AG08395 (cell line): ENCODE data around the gene SNAPC2.

Experiments used
- DNase-seq: peaks from one replicate; pipeline ENCODE4 v3.0.0; 2012; ENCODE audit warnings: mixed read lengths, low spot score

The SNAPC2 gene, protein sequence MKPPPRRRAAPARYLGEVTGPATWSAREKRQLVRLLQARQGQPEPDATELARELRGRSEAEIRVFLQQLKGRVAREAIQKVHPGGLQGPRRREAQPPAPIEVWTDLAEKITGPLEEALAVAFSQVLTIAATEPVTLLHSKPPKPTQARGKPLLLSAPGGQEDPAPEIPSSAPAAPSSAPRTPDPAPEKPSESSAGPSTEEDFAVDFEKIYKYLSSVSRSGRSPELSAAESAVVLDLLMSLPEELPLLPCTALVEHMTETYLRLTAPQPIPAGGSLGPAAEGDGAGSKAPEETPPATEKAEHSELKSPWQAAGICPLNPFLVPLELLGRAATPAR

DNA sequence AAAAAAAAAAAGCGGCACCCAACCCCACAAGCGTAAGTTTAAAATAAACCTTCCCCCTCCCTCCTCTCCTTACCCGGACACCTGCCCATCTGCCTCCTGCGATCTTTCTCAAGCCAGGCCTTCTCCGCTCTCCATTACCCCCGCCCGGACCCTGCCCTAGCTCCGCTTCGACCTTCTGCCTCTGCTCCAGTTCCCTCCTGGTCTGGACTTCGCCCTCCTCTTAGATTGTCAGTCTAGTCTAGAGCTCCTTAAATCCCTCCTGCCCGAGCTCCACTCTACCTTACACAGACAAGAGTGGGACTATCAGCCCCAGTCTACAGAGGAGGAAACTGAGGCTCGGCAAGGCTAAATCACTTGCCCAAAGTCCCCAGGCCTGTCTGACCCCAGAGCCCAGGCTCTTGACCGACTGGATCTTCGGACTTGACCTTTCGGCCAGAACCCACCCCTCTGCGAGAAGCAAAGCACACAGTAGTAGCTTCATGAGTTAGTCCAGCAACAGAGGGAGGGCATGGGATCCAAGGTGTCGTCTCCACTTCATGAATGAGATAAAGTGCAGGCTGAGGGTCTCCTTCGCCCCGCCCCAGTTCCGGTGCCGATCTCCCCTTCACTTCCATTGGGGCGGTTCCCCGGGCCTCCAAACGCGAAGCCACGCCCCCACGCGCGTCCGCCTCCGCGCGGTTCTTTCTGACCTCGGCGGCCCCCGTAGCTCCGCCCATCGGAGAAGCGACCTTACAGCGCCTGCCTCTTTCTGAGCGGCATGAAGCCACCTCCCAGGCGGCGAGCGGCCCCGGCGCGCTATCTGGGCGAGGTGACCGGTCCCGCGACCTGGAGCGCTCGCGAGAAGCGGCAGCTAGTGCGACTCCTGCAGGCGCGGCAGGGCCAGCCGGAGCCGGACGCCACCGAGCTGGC lies at the start of gene SNAPC2:
Gene SNAPC2 (plus strand): TSS at position 729 of the 909 bp plus-strand sequence. CDS start 29 bp downstream, at position 758.
- DNase-seq, result peak; percentile 94

DNA sequence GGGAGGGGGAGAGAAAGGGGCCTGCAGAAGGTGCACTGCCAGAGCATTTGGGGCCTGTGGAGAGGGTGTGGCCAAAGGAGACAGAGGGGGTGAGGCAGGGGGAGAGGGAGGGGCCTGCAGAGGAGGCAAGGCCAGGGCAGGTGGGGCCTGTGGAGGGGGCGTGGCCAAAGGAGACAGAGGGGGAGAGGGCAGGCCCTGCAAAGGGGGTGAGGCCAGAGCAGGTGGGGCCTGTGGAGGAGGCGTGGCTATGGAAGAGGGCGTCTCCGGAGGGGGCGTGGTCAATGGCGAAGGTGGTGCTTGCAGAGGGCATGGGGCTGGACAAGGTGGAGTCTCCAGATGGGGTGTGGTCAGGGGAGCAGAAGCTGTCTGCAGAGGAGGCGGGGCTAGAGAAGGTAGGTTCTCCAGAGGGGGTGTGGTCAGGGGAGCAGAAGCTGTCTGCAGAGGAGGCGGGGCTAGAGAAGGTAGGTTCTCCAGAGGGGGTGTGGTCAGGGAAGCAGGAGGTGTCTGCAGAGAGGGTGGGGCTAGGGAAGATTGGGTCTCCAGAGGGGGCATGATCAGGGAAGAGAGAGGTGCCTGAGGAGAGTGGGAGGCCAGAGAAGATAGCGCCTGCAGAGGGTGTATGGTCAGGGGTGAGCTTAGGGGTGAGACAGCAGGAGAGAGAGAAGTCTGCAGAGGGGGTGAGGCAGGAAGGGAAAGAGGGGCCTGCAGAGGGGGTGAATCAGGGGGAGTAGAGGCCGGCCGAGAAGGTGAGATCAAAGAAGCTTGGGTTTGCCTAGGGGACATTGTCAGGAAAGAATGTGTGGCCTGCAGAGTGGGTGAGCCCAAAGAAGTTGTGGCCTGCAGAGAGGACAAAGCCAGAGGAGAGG lies 49.3 kb upstream of the SNAPC2 start:
- DNase-seq, result no peak

DNA sequence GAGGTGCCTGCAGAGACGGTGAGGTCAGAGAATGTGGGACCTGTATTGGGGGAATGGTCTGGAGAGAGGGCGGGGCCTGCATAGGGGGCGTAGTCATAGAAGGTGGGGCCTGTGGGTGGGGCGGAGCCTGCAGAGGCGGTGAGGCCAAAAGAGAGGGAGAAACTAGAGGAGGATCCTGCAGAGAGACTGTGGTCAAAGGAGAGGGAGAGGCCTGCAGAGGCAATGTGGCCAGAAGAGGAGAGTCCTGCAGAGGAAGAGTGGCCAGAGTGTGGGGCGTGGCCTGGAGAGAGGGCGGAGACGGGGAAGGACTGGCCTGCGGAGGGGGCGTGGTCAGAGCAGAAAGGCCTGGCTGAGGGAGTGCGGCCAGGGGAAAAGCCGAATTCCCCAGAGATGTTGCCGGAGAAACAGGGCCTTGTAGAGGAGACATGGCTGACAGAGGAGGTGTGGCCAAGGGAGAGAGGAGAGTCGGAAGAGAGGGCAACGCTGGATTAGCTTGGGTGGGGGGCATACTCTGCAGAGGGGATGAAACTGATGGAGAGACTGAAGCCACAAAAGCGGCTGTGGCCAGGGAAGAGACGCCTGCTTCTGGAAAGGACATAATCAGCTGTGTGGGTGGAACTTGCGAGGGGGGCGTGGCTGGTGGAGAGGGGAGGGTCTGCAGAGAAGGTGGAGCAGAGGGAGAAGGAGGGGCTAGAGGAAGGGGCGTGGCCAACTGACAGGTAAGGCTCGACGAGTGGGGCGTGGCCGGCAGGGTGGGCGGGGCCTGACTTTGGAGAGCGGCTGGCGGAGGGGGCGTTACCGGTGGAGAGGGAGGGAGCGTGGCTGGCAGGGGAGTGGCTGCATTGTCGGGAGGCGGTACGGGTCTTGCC lies 48.5 kb upstream of the SNAPC2 start:
- DNase-seq, result peak; percentile 95

DNA sequence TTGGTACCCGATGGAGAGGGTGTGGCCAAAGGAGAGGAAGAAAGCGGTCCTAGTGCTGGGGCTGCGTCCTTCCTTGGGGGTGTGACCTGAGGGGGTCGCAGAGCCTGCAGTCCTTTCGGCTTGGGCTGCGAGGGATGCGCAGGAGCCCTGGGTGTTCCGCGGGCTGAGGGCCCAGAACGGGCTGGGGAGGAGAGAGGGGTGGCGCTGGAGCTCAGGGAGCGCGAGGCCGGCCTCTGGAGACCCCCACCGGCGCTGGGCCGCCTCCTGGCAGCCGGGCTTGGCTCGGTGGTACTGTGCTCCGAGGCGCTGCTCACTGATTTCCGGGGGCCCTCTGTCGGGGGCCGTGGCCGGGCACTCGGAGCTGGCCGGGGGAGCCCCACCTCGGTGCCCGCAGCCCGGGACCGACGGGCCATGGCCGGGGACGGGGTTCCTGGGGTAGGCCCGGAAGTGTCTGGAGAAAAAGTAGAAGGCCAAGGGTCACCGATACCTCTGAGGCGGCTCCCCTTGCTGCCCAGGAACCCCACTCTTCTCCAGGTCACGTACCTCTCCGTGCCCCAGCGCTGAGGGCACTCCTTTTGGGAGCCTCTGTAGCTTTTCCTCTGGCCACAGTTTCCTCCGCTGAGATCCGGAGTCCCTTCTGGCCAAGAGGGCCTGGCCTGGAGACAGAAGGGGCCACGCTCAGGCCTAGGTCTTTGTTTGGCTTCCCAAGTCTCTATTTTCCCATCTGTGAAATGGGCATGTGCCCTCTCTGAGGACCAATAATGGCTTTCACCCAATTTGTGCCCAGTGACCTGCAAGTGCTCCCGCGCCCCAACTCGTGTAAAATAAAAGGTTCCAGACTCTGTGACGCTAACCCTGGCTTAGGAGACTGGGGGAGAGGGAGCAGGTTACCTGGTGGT lies 47.6 kb upstream of the SNAPC2 start:
- DNase-seq, result no peak

DNA sequence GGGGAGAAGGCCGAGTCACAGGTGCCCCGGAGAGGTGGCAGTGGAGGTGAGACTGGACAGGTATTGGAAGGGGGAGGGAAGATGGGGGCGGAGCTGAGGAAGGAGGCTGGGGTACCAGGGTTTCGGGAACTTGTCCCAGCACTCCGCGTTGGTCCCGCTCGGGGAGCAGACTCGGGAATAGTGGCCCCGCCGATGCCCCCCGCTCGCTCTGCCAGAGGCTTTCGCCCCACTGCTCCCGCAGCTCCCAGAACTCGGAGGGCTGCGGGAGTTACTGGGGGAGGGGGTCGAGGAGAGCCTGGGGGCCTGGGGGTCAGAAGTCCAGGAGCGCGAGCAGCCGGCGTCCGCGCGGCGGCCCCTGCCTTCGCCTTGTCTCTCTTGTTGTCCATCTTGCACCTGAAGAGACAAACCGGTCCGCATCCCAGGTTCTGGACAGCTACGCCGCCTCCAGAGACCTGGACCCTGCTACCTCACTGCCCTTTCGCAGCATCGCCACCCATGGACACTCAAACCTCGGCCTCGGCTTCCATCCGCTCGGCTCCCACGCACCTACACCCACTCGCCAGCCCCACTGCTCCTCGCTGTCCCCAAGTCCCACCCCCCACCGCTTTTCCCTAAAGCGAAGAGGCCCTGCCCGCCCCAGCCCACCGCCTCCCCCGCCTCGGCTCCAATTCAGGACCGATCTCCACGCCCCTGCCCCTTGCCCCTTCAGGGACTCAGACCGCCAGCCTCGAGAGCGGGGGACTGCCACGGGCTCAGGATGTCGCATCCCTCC lies 46.6 kb upstream of the SNAPC2 start:
- no peak for DNase-seq

DNA sequence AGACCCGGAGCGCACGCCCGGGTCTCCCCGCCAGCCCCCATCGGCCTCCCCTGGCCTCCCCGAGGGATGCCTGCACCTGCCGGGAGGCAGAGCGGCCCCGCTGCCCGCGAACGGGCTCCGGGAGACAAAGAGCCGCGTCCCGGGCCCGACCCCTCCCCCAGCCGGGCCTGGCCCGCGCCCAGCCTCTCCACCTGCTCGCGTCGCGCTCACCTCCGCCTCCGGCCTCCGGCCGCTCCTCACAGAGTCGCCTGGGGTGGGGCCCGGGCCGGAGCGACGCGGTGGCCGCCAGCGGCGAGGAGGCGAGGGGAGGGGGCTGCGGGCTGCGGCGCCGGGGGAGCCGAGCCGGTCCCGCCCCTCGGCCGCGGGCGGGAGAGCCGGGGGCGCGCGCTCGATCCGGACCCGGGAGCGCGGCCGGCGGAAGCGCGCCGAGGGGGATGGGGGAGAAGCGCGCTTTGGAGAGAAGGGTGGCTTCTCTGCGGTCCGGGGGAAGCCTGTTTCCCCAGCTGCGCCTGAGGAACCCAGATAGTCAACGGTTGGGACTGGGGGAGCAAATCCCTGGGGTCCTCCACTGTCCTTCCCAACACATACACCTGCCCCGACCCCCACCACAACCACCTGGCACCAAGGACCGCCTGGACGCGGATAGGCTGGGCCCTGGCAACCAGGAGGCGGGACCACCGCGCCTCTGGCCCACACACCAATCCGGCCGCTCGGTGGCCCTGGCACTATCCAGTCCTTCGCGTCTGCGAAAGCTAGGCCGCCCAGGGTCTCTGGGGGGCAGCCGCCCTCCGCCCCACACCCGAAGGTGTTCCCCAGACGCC lies 45.9 kb upstream of the SNAPC2 start, which contains the start of gene PRR36:
Gene PRR36 (minus strand): TSS at position 315 of the 821 bp plus-strand sequence. CDS start 701 bp downstream, outside the sequence.
- peak; percentile 38 for DNase-seq

DNA sequence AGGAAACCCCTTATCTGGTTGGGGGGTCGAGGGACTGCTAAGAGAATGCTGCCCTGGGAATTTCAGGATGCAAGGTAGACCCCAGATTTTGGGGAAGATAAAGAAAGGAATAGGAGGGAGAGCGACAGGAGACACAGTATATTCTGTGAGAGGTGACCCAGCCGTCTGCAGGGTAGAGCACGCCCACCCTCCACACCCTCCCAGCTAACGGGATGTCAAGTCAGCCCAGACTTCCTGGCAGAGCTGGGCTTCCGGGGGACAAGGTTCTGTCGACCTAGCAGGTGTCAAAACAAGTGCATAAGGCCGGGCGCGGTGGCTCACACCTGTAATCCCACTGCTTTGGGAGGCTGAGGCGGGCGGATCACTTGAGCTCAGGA lies 45.3 kb upstream of the SNAPC2 start:
- DNase-seq, result no peak

DNA sequence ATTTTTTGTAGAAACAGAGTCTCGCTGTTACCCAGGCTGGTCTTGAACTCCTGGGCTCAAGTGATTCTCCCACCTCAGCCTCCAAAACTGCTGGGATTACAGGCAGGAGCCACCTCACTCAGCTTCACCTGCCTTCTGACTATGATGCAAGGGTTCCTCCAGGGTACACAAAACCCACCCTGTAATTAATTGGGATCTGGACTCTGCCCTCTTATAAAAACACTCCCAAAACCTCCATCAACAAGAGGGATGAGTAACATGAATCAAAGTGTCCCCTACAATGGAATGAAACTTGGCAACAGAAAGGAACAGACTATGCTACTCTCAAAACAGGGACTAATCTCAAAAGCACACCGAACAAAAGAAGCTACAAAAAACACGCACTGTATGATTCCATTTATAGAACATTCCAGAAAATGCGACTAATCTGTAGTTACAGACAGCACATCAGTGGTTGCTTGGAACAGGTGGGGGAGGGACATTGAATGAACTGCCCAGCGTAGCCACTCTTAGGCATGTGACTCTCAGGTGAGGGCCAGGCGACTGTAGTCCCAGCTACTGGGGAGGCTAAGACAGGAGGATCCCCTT lies 42.8 kb upstream of the SNAPC2 start:
- no peak for DNase-seq

DNA sequence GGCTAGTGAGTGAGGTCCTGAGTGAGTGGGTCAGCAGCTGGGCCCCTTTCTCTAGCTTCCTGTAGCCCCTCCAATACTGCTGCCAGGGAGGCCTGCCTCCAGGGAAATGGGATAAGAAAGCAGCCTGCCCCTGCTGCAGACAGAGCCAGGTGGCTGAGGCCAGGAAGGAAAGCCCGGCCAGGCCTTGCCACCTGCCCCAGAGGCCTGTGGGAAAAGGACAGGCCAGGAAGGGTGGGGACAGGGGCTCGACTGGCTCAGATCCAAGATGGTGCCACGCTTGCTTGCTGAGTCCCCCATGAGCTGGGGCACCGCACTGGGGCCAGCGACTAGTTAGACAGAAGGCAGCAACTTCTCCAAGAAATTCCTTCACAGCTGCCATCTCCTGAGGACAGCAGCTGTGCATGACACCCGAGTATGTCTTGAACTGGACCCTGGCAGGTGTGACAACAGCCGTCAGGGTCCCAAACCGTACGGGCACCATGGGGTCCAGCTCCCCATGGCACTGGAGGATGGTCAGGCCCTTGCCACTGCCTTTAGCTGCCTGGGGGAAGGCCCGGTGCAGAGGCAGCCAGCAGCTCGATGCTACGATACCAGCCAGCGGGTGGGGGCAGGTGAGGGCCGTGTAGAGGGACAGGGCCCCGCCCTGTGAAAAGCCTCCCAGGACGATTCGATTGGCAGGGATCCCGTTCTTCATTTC lies 40.9 kb upstream of the SNAPC2 start:
- DNase-seq, result no peak

DNA sequence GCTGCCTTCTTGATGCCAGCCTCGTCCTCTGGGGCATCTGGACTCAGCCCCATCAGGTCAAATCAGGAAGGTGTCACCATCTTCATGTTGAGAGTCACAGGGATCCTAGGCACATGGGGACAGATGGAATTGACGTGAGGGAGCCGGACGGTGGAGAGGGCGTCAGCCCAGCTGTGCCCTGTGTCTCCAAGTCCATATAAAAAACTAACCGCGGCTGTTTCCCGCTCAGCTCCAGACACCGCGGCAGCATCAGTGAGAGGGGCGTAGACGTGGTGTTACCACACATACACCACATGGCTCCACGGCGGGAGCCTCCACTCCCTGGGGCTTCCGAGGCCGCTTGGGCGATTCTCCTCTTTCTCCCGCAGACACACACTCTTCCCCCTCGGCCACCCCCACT lies 40.3 kb upstream of the SNAPC2 start:
- no peak for DNase-seq

DNA sequence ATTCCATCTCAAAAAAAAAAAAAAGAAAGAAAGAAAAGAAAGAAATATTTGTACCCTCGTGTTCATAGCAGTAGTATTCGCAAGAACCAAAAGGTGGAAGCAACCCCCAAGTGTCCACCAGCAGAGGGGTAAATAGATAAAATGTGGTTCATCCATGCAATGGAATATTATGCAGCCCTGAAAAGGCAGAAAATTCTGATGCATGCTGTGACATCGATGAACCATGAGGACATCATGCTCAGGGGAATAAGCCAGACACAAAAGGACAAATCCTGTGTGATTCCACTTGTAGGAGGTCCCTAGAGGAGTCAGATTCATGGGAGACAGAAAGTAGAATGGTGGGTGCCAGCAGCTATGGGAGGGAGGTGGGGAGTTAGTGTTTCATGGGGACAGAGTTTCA lies 38.2 kb upstream of the SNAPC2 start:
- no peak for DNase-seq

DNA sequence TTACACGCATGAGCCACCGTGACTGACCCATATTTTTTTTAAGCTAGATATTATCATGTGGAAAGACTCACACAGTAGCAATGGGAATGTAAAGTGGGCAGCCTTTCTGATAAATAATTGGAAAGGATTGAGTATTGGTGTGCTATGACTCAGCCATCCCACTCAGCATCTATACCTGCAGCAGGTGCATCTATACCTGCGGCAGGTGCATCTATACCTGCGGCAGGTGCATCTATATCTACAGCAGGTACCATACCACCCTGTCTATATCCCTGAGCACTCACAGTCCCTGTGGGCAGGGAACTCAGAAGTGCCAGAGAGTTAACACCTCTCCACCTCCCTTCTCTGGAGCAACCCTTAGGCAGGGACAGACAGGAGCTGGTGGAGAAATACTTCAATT lies 37.0 kb upstream of the SNAPC2 start:
- DNase-seq, result no peak

DNA sequence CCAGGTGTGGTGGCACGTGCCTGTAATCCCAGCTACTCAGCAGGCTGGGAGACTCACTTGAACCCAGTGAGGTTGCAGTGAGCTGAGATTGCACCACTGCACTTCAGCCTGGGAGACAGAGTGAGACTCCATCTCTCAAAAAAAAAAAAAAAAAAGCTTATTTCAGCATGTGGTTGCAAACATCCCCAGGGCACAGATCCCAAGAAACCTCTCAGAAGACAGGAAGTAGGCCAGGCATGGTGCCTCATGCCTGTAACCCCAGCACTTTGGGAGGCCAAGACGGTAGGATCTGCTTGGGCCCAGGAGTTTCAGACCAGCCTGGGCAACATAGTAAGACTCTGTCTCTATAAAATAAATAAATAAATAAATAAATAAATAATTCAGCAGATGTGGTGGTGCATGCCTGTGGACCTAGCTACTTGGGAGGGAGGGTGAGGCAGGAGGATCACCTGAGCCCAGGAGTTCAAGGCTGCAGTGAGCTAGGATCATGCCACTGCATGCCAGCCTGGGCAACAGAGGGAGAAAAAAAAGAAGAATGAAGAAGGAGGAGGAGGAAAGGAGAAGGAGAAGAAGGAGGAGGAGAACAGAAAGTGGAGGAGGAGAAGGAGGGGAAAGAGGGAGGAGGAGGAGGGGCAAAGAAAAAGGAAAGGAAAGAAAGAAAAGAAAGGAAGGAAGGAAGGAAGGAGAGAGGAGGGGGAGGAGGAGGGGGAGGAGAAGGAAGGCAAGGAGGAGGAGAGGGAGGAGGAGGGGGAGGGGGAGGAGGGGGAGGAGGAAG lies 36.2 kb upstream of the SNAPC2 start:
- no peak for DNase-seq

DNA sequence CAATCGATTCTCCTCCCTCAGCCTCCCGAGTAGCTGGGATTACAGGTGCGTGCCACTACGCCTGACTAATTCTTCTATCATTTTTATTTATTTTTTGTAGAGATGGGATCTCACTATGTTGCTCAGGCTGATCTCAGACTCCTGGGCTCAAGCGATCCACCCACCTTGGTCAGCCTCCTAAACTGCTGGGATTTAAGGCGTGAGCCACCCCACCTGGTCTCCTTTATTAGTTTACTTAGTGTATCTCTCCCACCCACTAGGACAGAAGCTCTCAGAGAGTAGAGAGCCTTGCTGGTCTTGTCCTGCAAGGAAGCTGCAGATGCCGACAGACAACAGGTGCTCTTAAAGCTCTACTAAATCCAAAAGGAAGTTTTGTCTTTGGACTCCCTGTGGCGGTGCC lies 34.3 kb upstream of the SNAPC2 start:
- DNase-seq, result no peak

DNA sequence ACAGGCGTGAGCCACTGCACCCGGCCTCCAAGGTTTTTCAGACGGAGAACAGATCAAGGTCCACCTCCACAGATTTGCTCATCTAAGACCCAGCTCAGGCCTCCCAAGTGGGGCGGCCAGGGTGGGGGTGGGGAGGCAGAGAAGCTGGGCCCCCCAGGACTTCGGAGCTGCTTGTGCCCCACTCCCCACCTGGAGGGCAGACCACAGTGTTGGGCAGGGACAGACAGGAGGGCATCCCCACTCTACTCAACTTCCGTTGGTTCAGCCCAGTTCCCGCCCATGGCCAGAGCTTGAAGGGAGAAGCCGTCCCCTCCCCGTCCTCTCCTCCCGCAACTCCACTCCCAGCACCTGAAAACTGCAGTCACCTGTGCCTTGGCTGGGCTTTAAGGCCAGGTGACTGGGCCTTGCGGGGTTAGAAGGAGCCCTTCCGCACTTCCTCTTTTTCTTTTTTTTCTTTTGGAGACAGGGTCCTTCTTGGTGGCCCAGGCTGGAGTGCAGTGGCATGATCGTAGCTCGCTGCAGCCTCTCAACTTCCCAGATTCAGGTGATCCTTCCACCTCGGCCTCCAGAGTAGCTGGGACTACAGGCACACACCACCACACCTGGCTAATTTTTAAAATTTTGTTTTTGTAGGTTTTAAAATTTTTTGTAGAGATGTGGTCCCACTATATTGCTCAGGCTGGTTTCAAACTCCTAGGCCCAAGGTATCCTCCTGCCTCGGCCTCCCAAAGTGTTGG lies 32.6 kb upstream of the SNAPC2 start:
- DNase-seq, result no peak
